Liver (tissue), 9 donors: ENCODE data around the gene ACOT12. TPM values are rescaled to one million over a fixed set of nuclear protein-coding genes. Genes with fewer than 3 reads are reported as not detected.
A peak's percentile ranks its signal among the peaks of the same experiment; 100 is the strongest.
"Not testable (repeated sequence)": the region's sequence is repeated elsewhere in the genome, so short reads cannot be mapped to it uniquely, and the experiment has no call there.

Experiments
- DNase-seq: peaks from one replicate; pipeline ENCODE4 v3.0.0-alpha.2; 2017; ENCODE audit warnings: low spot score
- H3K27ac ChIP-seq, 2 donors: one replicate each; pipeline ENCODE4 v1.7.0; 2013; ENCODE audit warnings: inconsistent platforms in 2 of 2, low read length in 2 of 2, control low read depth in 1 of 2, low read depth in 1 of 2, mild to moderate bottlenecking in 1 of 2
- H3K27me3 ChIP-seq, 4 donors: one replicate each; pipeline versions ENCODE4 v1.6.1 to v1.7.0; 2013; ENCODE audit warnings: low read length in 3 of 4, inconsistent platforms in 1 of 4, mild to moderate bottlenecking in 1 of 4, moderate library complexity in 1 of 4; ENCODE audit not compliant: control insufficient read depth in 4 of 4, insufficient read depth in 4 of 4
- H3K36me3 ChIP-seq, 4 donors: one replicate each; pipeline versions ENCODE4 v1.6.1 to v1.7.0; 2013; ENCODE audit warnings: low read length in 3 of 4, mild to moderate bottlenecking in 3 of 4, low read depth in 1 of 4, moderate library complexity in 1 of 4; ENCODE audit not compliant: control insufficient read depth in 4 of 4, insufficient read depth in 3 of 4
- H3K4me1 ChIP-seq, 4 donors: one replicate each; pipeline versions ENCODE4 v1.6.1 to v1.7.0; 2013; ENCODE audit warnings: low read length in 3 of 4, mild to moderate bottlenecking in 3 of 4, moderate library complexity in 1 of 4; ENCODE audit not compliant: control insufficient read depth in 4 of 4, insufficient read depth in 4 of 4
- H3K4me3 ChIP-seq, 3 donors: one replicate each; pipeline versions ENCODE4 v1.6.1 to v1.7.0; 2013; ENCODE audit warnings: low read length in 3 of 3, control low read depth in 1 of 3, low read depth in 1 of 3, mild to moderate bottlenecking in 1 of 3
- H3K9ac ChIP-seq, 2 donors: one replicate each; pipeline ENCODE4 v1.7.0; 2013; ENCODE audit warnings: low read length in 2 of 2, mild to moderate bottlenecking in 2 of 2, moderate library complexity in 2 of 2, control low read depth in 1 of 2, low read depth in 1 of 2
- H3K9me3 ChIP-seq, 4 donors: one replicate each; pipeline versions ENCODE4 v1.6.1 to v1.7.0; 2013; ENCODE audit warnings: low read length in 3 of 4; ENCODE audit not compliant: control insufficient read depth in 4 of 4
- FOXA2 ChIP-seq: IDR thresholded peaks from 2 replicates; pipeline ENCODE4 v1.6.1; 2016; ENCODE audit warnings: antibody characterized with exemption
- HNF4G ChIP-seq: IDR thresholded peaks from 2 replicates; pipeline ENCODE4 v1.6.1; 2016; ENCODE audit warnings: antibody characterized with exemption
- NR2F2 ChIP-seq: IDR thresholded peaks from 2 replicates; pipeline ENCODE4 v1.6.1; 2016; ENCODE audit warnings: antibody characterized with exemption
- RAD21 ChIP-seq, 2 donors: IDR thresholded peaks; 2 replicates each; pipeline ENCODE4 v1.6.1; 2016; ENCODE audit warnings: antibody characterized with exemption in 2 of 2, mild to moderate bottlenecking in 2 of 2
- RXRA ChIP-seq, 2 donors: IDR thresholded peaks; 2 replicates each; pipeline ENCODE4 v1.6.1; 2017 to 2018; ENCODE audit warnings: antibody characterized with exemption in 2 of 2, mild to moderate bottlenecking in 1 of 2
- SP1 ChIP-seq: IDR thresholded peaks from 2 replicates; pipeline ENCODE4 v1.6.1; 2018; ENCODE audit warnings: antibody characterized with exemption, mild to moderate bottlenecking
- TAF1 ChIP-seq: conservative IDR thresholded peaks from 2 replicates; pipeline ENCODE4 v1.6.1; 2016; ENCODE audit warnings: antibody characterized with exemption, mild to moderate bottlenecking
- YY1 ChIP-seq: IDR thresholded peaks from 2 replicates; pipeline ENCODE4 v1.6.1; 2016; ENCODE audit warnings: antibody characterized with exemption, mild to moderate bottlenecking
- WGBS: extraction: QIAGEN DNeasy Blood & Tissue Kit; methylation state at CpG from one replicate; pipeline ENCODE4 v1.1.7; 2013; 5-methylcytosine and 5-hydroxymethylcytosine counted together
- polyA plus RNA-seq, 2 donors: library from polyadenylated mRNA; stranded (reverse) in 1 of 2; unstranded in 1 of 2; fragments of 200-250 nt in 1 of 2; fragments of >200 nt in 1 of 2; fragmentation: Nextera tagmentation in 1 of 2; extraction: Ambion mirVana in 1 of 2; gene quantifications; one replicate each; pipeline versions ENCODE4 v1.2.1 to v1.2.3, GENCODE V29; 2013 to 2015
- total RNA-seq, 2 donors: library from RNA; depleted of rRNA; stranded (reverse); fragments of >200 nt; gene quantifications; one replicate each; pipeline ENCODE4 v1.2.3, GENCODE V29; 2014
- TF ChIP-seq, protein P1 (sequence below): IDR thresholded peaks from 2 replicates; pipeline ENCODE4 v1.6.1; 2016; ENCODE audit warnings: antibody characterized with exemption
- TF ChIP-seq, protein P2 (sequence below): IDR thresholded peaks from 2 replicates; pipeline ENCODE4 v1.6.1; 2016; ENCODE audit warnings: antibody characterized with exemption
- donor health status: healthy.
- donor health status: healthy.
- donor health status: healthy.
- donor health status: healthy.
- donor health status: healthy.

ACOT12 gene
- total and polyA plus RNA-seq, 4 donors: 16.9 to 76.4 (median 38.8) TPM

DNA sequence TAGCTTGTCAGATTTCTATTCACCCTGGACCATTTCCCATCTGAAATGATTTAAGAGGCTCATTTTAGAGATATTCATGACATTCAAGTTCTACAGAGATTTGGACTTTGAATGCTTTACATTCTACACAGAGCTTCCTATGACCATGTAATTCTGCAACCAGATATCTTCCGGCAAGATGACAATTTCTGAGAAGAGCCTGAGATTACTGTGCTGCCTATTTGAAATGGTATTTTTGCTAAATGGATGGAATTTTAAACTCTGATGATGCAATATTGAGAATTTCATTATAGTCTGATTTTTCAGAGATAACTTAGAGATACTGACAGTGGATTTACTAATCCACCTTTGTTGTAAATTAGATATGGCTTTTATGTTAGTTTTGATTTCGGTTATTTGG lies 16.0 kb upstream of the ACOT12 start:
- H3K4me3 ChIP-seq: peak overlapping the region in 1 of 3 donors; percentile 36
- 59% methylated on average over 2 of the region's 2 CpGs for WGBS
- H3K27ac ChIP-seq: peak overlapping the region; percentile 18 to 38

DNA sequence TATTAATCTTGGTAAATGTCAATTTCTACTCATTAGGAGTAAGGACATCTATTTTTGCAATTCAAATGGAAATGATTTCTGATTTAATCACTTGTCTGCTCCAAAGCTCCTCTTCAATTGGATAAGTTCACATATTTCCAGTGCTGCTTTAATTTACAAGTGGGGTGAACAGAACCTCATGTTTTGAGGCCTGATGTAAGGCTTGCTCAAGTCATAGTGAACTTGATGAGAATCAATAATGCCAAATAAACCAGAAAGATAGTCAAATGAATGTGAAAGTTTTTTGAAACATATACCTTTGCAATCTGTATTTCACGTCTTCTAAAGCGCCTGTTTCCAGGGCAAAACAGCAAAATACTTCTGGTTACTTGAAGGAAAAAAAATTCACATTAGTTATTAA lies 15.4 kb upstream of the ACOT12 start:
- Histone ChIP-seq H3K36me3 (peaks cover 0 to under 1% (median 0%) of the 10 kb centered on the region in 4 donors), H3K4me1 (peaks cover 4 to 18% (median 13%) of the 10 kb centered on the region in 4 donors), H3K9me3 (no peaks in the 10 kb centered on the region), H3K27ac (peak overlapping the region; percentile 18 to 38), H3K27me3 (no peaks in the 10 kb centered on the region), H3K4me3 (no peak overlapping the region), H3K9ac (no peak overlapping the region)
- DNase-seq: no peak
- TF ChIP-seq SP1 (peak; percentile 5), YY1 (no peak), NR2F2 (no peak)
- WGBS: 59% methylated on average over 2 of the region's 2 CpGs

More for the DNA sequence above, 16.0 kb upstream of the ACOT12 start:
- H3K27me3 ChIP-seq: no peaks in the 10 kb centered on the region
- H3K36me3 ChIP-seq: peaks cover 0 to 3% (median 0%) of the 10 kb centered on the region in 4 donors
- H3K4me1 ChIP-seq: peaks cover 4 to 18% (median 13%) of the 10 kb centered on the region in 4 donors
- peak overlapping the region in 1 of 2 donors; percentile 7 for H3K9ac ChIP-seq
- DNase-seq: no peak
- H3K9me3 ChIP-seq: no peaks in the 10 kb centered on the region
- TF ChIP-seq RAD21 (IDR thresholded peaks at IDR 0.05) (no peak), YY1 (peak; percentile 16)
- TF ChIP-seq, protein P1, sequence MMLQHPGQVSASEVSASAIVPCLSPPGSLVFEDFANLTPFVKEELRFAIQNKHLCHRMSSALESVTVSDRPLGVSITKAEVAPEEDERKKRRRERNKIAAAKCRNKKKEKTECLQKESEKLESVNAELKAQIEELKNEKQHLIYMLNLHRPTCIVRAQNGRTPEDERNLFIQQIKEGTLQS: peak; percentile 40

DNA sequence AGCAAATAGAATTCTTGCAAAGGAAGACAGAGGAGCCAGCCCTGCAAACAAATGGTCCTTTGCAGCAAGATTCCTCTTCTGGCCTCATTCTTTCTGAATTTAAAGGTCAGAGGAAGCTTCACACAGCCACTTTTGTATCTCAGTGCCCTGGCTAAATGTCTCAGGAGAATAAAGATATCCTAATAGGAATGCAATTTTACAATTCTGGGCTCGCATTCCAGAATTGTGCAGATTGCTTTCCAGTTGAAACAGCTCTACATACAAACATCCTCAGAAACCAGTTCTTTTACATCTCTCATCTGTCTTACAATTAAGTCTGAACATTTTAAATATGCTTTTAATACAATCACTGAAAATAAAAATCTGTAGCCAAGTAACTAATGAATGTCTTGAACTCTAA lies 14.6 kb upstream of the ACOT12 start:
- TF ChIP-seq HNF4G: no peak
- TF ChIP-seq, protein P2, sequence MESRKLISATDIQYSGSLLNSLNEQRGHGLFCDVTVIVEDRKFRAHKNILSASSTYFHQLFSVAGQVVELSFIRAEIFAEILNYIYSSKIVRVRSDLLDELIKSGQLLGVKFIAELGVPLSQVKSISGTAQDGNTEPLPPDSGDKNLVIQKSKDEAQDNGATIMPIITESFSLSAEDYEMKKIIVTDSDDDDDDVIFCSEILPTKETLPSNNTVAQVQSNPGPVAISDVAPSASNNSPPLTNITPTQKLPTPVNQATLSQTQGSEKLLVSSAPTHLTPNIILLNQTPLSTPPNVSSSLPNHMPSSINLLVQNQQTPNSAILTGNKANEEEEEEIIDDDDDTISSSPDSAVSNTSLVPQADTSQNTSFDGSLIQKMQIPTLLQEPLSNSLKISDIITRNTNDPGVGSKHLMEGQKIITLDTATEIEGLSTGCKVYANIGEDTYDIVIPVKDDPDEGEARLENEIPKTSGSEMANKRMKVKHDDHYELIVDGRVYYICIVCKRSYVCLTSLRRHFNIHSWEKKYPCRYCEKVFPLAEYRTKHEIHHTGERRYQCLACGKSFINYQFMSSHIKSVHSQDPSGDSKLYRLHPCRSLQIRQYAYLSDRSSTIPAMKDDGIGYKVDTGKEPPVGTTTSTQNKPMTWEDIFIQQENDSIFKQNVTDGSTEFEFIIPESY: no peak
- no peak for TF ChIP-seq RAD21 (IDR thresholded peaks at IDR 0.05)
- no peak for TF ChIP-seq FOXA2
- TF ChIP-seq NR2F2: no peak
- TF ChIP-seq TAF1: no peak
- no peak for TF ChIP-seq RXRA (IDR thresholded peaks at IDR 0.05)
- Histone ChIP-seq H3K27ac (no peak overlapping the region), H3K9me3 (no peaks in the 10 kb centered on the region), H3K4me3 (no peak overlapping the region), H3K9ac (no peak overlapping the region), H3K27me3 (no peaks in the 10 kb centered on the region), H3K4me1 (peaks cover 4 to 18% (median 13%) of the 10 kb centered on the region in 4 donors), H3K36me3 (no peaks in the 10 kb centered on the region)
- 95% methylated on average over 1 of the region's 1 CpG for WGBS
- no peak for DNase-seq

DNA sequence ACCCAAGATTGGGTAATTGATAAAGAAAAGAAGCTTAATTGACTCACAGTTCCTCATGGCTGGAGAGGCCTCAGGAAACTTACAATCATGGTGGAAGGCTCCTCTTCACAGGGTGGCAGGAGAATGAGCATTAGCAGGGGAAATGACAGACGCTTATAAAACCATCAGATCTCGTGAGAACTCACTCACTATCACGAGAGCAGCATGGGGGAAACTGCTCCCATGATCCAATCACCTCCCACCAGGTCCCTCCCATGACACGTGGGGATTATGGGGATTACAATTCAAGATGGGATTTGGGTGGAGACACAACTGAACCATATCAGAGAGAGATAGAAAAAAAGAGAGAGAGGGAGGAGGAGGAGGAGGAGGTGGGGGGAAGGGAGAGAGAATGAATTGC lies 13.9 kb upstream of the ACOT12 start:
- H3K4me1 ChIP-seq: peaks cover 4 to 18% (median 13%) of the 10 kb centered on the region in 4 donors
- H3K4me3 ChIP-seq, DNase-seq, H3K36me3 ChIP-seq, H3K9ac ChIP-seq, H3K27ac ChIP-seq, H3K9me3 ChIP-seq, H3K27me3 ChIP-seq: not testable (repeated sequence)
- WGBS: 93% methylated on average over 4 of the region's 4 CpGs
